Measurements from ENCODE around the gene CNTN5.

CNTN5 gene

GRCh38 chr11:99418927-99419720 lies 398.4 kb downstream of the CNTN5 start:
- no peak for DNase-seq

- DNase-seq = no peak
Observed at GRCh38 chr11:99419991-99420390, 399.2 kb downstream of the CNTN5 start.

- DNase-seq = no peak
Observed at GRCh38 chr11:99422581-99423427, 402.1 kb downstream of the CNTN5 start.

GRCh38 chr11:99423428-99423983 lies 402.8 kb downstream of the CNTN5 start:
- DNase-seq = no peak

- no peak for DNase-seq
Observed at GRCh38 chr11:99424313-99425084, 403.8 kb downstream of the CNTN5 start.

GRCh38 chr11:99425596-99425995 lies 404.8 kb downstream of the CNTN5 start:
- no peak for DNase-seq

GRCh38 chr11:99432677-99433076 lies 411.9 kb downstream of the CNTN5 start:
- DNase-seq = no peak

GRCh38 chr11:99443276-99443675 lies 422.5 kb downstream of the CNTN5 start:
- DNase-seq = no peak

GRCh38 chr11:99446400-99446799 lies 425.7 kb downstream of the CNTN5 start:
- DNase-seq = no peak

- DNase-seq = no peak
Observed at GRCh38 chr11:99449345-99449744, 428.6 kb downstream of the CNTN5 start.

GRCh38 chr11:99452075-99452474 lies 431.3 kb downstream of the CNTN5 start:
- no peak for DNase-seq

- no peak for DNase-seq
Observed at GRCh38 chr11:99461913-99462312, 441.2 kb downstream of the CNTN5 start.

GRCh38 chr11:99464985-99465384 lies 444.2 kb downstream of the CNTN5 start:
- DNase-seq = no peak

GRCh38 chr11:99489581-99489980 lies 468.8 kb downstream of the CNTN5 start:
- no peak for DNase-seq

GRCh38 chr11:99494065-99494464 lies 473.3 kb downstream of the CNTN5 start:
- DNase-seq = no peak

GRCh38 chr11:99501655-99502054 lies 480.9 kb downstream of the CNTN5 start:
- no peak for DNase-seq

- DNase-seq = no peak
Observed at GRCh38 chr11:99505316-99505715, 484.6 kb downstream of the CNTN5 start.

GRCh38 chr11:99505831-99506230 lies 485.1 kb downstream of the CNTN5 start:
- DNase-seq = no peak

GRCh38 chr11:99509863-99510262 lies 489.1 kb downstream of the CNTN5 start:
- no peak for DNase-seq

- DNase-seq = no peak
Observed at GRCh38 chr11:99513368-99513767, 492.6 kb downstream of the CNTN5 start.

GRCh38 chr11:99519095-99519494 lies 498.3 kb downstream of the CNTN5 start:
- DNase-seq = no peak

GRCh38 chr11:99522467-99523173 lies 501.9 kb downstream of the CNTN5 start:
- no peak for DNase-seq
